ENCODE data around the gene NOS3. TPM values are rescaled to one million over a fixed set of nuclear protein-coding genes. Genes with fewer than 3 reads are reported as not detected.

The NOS3 gene
- total RNA-seq, 3 donors from 2014 or later (not counting 1 experiment from before 2014, with no cell fraction given), result 2.6 to 5.9 (median 3.8) TPM

GRCh38 chr7:151003572-151003971 is 12.8 kb downstream of the NOS3 start:
- no peaks in the 10 kb centered on the region for H3K36me3 Mint-ChIP-seq
- no peak overlapping the region for H3K4me3 Mint-ChIP-seq
- H3K27me3 Mint-ChIP-seq (ENCODE audit: low read depth in 2 of 2), result peaks cover 0 to 7% of the 10 kb centered on the region in 2 donors
- Histone ChIP-seq H3K4me3 (ENCODE audit: low read length) (no peak overlapping the region), H3K27ac (ENCODE audit: low read length) (no peak overlapping the region), H3K4me1 (ENCODE audit: control insufficient read depth, insufficient read depth, low read length) (peaks cover 56% of the 10 kb centered on the region), H3K36me3 (ENCODE audit: control insufficient read depth, insufficient read depth, low read length) (no peaks in the 10 kb centered on the region), H3K27me3 (ENCODE audit: control insufficient read depth, insufficient read depth, low read length) (no peaks in the 10 kb centered on the region), H3K9me3 (ENCODE audit: control insufficient read depth, insufficient read depth, low read length) (peaks cover 13% of the 10 kb centered on the region)
- no peak overlapping the region for H3K27ac Mint-ChIP-seq
- no peaks in the 10 kb centered on the region for H3K9me3 Mint-ChIP-seq
- H3K4me1 Mint-ChIP-seq, result peaks cover 22 to 44% of the 10 kb centered on the region in 2 donors
- ATAC-seq (no peak), DNase-seq (no peak)
- WGBS (ENCODE audit: insufficient coverage), result 91% methylated on average over 12 of the region's 12 CpGs
- TF ChIP-seq, protein P1, sequence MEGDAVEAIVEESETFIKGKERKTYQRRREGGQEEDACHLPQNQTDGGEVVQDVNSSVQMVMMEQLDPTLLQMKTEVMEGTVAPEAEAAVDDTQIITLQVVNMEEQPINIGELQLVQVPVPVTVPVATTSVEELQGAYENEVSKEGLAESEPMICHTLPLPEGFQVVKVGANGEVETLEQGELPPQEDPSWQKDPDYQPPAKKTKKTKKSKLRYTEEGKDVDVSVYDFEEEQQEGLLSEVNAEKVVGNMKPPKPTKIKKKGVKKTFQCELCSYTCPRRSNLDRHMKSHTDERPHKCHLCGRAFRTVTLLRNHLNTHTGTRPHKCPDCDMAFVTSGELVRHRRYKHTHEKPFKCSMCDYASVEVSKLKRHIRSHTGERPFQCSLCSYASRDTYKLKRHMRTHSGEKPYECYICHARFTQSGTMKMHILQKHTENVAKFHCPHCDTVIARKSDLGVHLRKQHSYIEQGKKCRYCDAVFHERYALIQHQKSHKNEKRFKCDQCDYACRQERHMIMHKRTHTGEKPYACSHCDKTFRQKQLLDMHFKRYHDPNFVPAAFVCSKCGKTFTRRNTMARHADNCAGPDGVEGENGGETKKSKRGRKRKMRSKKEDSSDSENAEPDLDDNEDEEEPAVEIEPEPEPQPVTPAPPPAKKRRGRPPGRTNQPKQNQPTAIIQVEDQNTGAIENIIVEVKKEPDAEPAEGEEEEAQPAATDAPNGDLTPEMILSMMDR (IDR thresholded peaks at IDR 0.05), result no peak
- intact Hi-C loops (cut with micrococcal nuclease), result no loop called here

DNA sequence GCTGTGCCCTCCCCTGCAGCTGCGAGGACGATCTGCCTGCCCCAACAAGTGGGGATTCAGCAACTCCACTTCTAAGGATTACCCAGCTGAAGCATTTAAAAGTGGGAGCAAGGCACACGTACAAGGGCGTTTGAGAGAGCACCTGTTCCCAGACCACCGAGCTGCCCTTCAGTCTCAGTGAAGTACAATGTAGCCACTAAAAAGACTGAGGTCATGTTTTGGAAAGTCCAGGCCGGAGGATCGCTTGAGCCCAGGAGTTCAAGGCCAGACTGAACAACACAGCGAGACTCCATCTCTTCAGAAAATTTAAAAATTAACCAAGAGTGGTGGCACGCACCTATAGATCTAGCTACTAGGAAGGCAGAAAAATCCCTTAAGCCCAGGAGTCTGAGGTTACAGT is 14.7 kb downstream of the NOS3 start:
- DNase-seq (no peak), ATAC-seq (no peak)
- WGBS (ENCODE audit: insufficient coverage), result 89% methylated on average over 8 of the region's 9 CpGs
- peaks cover 30 to 50% of the 10 kb centered on the region in 2 donors for H3K4me1 Mint-ChIP-seq
- no peaks in the 10 kb centered on the region for H3K9me3 Mint-ChIP-seq
- Histone ChIP-seq H3K4me3 (ENCODE audit: low read length) (no peak overlapping the region), H3K27ac (ENCODE audit: low read length) (no peak overlapping the region), H3K27me3 (ENCODE audit: control insufficient read depth, insufficient read depth, low read length) (no peaks in the 10 kb centered on the region), H3K36me3 (ENCODE audit: control insufficient read depth, insufficient read depth, low read length) (no peaks in the 10 kb centered on the region), H3K4me1 (ENCODE audit: control insufficient read depth, insufficient read depth, low read length) (peaks cover 58% of the 10 kb centered on the region), H3K9me3 (ENCODE audit: control insufficient read depth, insufficient read depth, low read length) (no peaks in the 10 kb centered on the region)
- intact Hi-C loops (cut with micrococcal nuclease), result no loop called here
- TF ChIP-seq, protein P1 (IDR thresholded peaks at IDR 0.05), result no peak
- H3K4me3 Mint-ChIP-seq, result no peak overlapping the region
- H3K27me3 Mint-ChIP-seq (ENCODE audit: low read depth in 2 of 2), result peaks cover 0 to 7% of the 10 kb centered on the region in 2 donors
- H3K36me3 Mint-ChIP-seq, result no peaks in the 10 kb centered on the region
- H3K27ac Mint-ChIP-seq, result no peak overlapping the region

DNA sequence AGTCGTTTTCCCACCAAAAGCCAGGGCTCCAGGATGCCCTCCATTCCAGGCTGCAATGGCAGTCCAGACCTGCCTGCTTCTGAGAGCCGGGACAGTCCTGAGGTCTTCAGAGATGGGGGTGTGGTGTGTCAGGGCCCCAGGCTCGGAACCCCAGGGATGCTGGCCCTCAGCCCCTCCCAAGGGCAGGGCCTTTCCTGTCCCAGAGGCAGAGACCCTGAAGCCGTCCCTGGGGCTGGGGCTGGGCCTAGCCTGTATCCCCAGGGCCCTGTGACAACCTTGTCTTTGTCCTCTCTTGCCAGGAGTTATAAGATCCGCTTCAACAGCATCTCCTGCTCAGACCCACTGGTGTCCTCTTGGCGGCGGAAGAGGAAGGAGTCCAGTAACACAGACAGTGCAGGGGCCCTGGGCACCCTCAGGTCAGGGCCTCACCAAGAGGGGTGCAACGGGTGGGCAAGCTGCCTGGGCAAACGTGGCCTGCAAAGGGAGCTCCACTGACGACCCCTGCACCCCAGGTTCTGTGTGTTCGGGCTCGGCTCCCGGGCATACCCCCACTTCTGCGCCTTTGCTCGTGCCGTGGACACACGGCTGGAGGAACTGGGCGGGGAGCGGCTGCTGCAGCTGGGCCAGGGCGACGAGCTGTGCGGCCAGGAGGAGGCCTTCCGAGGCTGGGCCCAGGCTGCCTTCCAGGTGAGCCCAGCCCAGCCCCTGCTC is 15.9 kb downstream of the NOS3 start:
- H3K36me3 Mint-ChIP-seq, result no peaks in the 10 kb centered on the region
- H3K27ac ChIP-seq (ENCODE audit: low read length), result no peak overlapping the region
- WGBS (ENCODE audit: insufficient coverage), result 91% methylated on average over 23 of the region's 23 CpGs
- peaks cover 33 to 48% of the 10 kb centered on the region in 2 donors for H3K4me1 Mint-ChIP-seq
- H3K4me3 ChIP-seq (ENCODE audit: low read length), result no peak overlapping the region
- TF ChIP-seq, protein P1 (IDR thresholded peaks at IDR 0.05), result no peak
- H3K27me3 Mint-ChIP-seq (ENCODE audit: low read depth in 2 of 2), result peaks cover 0 to 7% of the 10 kb centered on the region in 2 donors
- intact Hi-C loops (cut with micrococcal nuclease), result no loop called here
- ATAC-seq (no peak), DNase-seq (no peak)
- H3K4me3 Mint-ChIP-seq, result no peak overlapping the region
- H3K9me3 Mint-ChIP-seq, result no peaks in the 10 kb centered on the region
- H3K27me3 ChIP-seq (ENCODE audit: control insufficient read depth, insufficient read depth, low read length), result no peaks in the 10 kb centered on the region
- no peaks in the 10 kb centered on the region for H3K36me3 ChIP-seq (ENCODE audit: control insufficient read depth, insufficient read depth, low read length)
- peak overlapping the region in 1 of 2 donors; percentile 85 for H3K27ac Mint-ChIP-seq
- H3K4me1 ChIP-seq (ENCODE audit: control insufficient read depth, insufficient read depth, low read length), result peaks cover 58% of the 10 kb centered on the region
- H3K9me3 ChIP-seq (ENCODE audit: control insufficient read depth, insufficient read depth, low read length), result no peaks in the 10 kb centered on the region
